ENCODE measurements around the gene VSIG10L.
A peak's percentile ranks its signal among the peaks of the same experiment; 100 is the strongest.

Gene VSIG10L

DNA sequence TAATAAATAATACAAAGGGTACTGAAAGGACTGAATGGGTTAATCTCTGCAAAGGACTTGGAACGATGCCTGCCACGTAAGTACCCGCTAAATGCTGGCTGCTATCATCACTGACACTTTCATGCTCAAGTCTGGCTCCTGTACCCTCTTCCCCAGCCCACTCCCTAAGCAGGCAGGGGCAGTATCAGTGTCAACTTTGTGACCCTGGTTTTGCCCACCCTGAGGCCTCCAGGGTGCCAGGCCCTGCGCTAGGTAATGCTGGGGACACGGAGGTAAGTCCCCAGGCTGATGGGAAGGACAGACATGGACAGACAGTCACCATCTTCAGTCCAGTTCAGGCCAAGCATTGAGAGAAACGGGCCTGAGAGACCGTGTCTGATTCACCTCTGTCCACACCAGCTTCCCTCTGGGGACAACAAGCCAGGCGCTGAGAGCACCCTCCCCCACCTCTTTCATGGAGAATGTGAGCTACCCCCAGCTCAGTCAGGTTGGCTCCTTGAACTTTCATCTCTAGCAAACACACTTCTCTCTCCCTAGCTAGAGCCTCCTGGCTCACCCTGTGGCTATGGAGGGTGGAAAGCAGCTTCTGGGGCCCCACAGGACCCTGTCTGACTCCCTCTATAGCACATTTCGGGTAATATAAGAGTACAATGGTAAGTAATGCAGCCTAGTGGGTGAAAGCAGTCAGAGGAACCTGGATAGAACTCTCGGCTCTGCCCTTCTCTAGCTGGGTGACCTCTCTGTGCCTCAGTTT is 23.4 kb upstream of the VSIG10L start:
- peak; percentile 45 to 58 for DNase-seq

DNA sequence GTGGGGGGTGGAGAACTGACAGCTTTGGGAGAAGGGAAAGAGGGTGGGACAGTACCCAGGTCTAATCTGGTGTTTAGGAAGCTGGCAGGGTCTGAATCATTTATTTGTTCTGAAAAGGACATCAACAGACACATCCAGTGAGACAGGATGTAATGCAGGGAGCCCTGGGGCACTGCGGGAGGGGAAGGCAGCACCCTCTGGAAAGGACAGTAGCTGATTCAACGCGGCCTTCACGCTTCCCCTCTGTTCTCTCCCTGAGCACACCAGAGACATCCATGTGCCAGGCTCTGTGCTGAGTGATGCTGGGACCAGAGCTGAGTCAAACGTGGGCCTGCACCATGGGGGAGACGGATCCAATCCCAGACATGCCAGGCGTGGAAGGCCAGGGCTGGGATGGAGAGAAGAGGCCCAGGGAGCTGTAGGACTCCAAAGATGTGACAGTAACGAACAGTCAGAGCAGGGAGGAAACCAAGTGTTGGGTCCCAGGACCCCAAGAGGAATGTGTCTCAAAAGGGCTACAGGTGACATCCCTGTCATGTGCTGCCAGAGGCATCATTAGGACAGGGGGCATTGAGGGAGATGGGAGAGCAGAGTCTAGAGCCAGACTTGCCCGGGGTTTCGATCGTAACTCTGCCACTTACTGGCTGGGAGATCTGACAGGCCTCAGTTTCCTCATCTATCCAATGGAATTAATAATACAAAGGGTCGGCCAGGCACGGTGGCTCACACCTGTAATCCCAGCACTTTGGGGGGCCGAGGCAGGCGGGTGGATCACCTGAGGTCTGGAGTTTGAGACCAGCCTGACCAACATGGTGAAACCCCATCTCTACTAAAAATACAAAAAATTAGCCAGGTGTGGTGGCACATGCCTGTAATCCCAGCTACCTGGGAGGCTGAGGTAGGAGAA is 22.5 kb upstream of the VSIG10L start:
- DNase-seq, result no peak

DNA sequence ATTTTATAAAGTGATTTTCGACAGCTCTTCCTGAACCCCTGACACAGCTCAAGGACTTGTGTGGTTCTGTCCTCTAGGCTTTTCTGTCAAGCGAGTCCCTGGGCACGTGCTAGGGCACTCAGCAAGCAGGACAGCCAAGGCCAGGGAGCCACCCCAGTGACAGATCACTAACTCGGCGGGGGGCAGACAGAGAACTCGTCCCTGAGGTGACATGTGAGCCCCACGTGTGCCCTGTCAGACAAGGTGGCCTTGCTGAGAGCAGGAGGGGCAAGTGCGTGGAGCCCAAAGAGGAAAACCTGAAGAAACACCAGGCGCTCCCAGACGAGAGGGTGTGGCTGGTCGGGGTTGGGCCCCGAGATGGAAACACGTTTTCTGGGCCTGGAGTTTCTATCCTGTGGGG is 19.3 kb upstream of the VSIG10L start:
- DNase-seq, result no peak

DNA sequence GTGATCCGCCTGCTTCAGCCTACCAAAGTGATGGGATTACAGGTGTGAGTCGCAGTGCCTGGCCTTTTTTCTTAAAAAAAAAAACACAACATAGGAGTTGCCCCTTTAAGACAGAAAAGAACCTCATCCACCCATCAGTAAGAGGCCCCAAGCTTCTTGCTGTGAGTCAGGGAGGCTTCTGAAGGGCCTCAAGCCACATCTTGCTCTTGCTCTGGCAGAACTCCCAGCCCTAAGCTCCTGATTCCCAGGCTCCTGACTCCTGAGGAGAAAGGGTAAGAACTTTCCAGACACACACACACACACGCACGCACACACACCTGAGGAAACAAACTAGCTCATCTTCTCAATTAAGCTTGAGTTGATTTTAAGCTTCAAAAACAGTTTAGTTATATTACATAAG is 17.4 kb upstream of the VSIG10L start:
- DNase-seq, result no peak

DNA sequence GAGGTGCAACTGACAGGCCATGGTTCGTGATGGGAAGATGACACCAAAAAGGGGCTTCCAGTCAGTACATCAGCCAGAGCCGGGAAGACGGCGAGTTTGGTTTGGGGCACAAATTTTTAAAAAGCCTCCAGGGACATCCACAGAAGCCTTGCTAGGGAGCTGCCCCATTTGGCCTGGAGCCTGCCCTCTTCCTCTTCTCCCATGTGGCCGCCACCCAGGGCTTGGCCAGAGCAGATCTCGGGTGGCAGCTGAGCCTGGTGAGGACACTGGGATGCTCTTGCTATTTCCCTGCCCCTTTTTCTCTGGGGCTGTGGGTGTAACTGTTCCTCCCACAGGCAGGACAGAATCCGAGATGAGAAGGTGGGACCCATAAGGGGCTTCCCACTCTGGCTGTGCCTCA is 16.0 kb upstream of the VSIG10L start:
- DNase-seq, result no peak

DNA sequence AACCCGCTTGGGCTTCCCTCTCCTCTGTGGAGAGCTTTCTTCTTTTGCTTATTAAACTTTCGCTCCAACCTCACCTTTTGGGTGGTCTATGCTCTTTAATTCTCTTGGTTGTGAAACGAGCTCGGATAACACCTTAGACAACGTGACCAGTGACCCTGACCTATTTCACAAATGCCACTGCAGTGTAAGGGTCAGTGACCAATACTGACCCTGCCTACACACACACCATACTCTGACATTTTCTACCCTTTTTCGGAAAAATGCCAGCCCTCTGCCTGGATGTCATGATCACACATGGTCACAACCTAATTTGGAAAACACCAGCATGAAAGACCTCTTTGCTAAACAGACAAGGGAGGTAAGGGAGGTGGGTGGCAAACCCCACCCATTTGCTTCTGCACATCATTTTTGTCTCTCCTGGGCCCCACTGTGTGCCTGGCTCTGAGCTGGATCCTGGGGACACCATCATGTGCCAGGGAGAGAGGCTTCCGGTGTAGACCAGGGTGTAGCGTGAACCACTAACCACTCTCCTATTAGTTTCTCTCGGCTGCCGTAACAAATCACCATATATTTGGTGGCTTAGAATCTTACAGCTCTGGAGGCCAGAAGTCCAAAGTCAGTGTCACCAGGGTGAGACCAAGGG is 14.3 kb upstream of the VSIG10L start:
- no peak for DNase-seq

DNA sequence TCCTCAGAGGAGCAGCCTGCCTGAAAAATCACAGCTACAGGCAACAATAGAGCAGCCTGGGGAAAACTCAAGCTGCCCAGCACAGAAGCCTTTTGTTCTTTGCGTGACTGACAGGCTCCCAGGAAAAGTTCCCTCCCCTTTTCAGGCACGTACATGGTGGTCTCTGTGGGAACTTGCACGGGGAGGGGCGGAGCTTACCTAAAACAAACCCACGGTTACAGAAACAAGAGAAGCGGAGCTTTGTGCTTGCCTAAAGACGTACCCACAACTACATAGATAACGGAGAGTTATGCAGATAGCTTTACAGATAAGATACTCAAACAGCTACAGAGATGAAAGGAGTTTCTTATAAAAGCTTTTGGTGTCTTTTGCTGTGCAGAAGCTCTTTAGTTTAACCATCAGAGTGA is 12.8 kb upstream of the VSIG10L start:
- no peak for DNase-seq

DNA sequence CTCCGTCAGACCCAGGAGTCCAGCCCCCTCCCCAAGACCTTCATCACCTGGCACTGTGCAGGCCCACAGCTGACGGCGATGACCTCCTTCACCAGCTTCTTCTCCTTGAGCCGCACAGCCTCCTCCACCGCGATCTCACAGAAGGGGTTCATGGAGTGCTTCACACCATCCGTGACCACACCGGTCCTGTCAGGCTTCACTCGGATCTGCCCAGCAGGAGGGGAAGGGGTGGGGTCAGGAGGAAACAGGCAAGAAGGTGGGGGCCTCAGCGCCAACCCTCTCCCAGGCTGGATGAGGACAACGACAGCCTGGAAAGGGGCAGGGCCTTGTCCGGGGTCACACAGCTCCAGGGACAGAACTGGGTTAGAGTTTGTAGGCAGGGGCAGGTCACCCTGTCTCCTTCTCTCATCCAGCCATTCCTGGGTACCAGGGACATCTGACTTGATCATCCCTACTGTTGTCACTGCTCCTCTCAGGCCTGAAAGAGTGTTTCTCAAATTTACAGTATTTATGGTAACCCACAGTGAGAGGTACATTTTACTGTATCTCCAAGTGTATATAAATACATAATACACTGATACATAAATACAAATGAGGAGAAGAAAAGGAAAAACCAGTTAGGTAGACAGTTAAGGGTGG is 12.3 kb upstream of the VSIG10L start:
- DNase-seq, result no peak

DNA sequence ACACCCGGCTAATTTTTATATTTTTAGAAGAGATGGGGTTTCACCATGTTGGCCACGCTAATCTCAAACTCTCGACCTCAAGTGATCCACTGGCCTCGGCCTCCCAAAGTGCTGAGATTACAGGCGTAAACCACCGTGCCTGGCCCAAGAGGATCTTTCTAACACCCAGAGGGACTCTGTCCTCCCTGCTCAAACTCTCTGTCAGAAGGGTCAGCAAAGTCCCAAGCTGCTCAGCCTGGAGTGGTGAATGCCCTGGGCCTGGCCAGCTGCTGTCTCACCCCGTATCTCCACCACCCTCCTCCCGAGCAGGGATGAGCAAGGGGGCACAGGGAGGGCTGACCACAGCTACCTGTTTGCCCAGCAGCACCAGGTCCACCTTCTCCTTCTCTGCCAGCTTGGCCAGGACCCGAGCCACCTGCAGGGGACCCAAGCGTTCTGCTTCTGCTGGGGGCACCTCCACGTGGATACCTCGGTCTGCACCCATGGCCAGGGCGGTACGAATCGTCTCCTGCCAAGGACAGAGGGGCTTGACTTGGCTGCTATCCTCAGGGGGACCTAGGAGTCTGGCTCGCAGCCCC is 10.9 kb upstream of the VSIG10L start:
- DNase-seq, result no peak

DNA sequence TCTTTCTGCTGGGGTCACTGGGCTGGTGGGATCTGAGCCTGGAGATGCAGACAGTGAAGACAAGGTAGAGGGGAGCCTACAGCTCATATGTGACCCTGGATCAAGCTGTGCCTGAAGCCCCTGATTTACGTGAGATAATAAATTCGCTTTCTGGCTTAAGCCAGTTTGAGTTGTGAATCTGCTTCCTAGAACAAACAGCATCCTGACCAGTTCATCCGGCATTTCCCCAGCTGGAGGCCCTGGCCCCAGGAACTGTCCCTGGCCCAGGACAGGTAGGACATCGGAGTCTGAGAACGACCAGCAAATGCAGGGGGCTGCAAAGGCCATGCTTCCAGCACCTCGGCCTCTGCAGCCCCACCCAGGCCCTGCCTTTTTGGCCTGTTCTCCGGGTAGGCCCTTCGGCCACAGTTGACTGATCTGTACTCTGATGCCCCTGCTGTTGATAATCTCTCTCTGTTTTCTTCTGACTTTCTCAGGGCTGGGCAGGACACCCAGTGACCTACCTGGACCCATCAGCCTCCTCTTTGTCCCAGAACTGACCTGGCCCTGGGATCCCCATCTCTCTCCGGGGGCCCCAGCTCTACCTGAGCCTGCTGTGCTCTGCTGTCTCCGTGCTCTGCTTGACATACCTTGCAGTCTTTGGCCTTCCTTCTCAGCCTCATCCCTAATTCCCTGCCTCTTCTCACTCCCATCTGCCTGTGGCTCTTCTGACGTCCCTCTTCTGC is 9.5 kb upstream of the VSIG10L start:
- no peak for DNase-seq

DNA sequence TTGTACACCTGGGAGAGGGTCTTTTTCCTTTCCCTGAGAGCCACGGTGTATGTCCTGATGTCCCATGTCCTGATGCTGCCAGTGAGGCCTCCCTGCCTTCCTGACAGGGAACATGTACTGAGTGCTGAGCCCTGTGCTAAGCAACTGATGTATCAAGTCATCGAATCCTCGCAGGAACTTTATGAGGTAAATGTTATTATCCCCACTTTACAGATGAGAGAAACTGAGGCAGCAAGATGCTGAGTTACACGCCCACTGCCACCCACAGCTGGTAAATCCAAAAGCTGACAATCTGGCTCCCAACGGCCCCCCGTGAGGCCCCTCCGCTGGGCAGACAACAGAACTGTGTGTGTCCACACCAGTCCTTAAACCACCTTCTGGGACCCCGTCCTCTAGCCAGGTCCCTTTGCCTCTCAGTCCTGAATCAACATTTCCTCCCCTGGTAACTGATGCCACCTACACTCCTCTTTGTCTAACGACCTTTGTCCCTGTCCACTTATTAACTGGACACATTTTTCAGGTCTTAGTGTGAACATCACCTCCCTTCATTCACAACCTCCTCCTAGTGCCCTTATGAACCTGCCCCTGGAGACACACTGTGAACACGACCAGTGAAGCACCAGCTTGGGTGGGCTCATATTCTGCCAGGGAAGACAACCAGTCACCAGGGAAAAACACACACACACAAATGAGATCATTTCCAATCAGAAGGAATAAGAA is 5.4 kb upstream of the VSIG10L start:
- DNase-seq, result no peak

DNA sequence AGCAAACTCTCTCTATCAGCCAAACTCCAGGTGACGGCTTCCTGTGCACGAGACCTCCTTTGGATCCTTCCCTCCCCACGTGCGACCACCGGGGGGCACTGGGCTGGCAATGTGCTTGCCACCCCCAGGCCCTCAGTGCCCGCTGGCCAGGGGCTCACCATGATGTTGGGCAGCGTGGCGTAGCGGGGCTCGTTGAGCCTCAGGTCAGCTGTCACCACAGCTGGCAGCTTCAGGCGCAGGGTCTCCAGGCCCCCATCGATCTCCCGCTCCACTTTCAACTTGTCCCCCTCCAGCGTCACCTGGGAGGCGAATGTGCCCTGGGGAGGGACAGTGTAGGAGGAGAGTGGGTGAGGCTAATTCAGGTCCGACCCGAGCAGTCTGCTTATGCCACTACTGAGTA is 4.8 kb upstream of the VSIG10L start:
- no peak for DNase-seq

DNA sequence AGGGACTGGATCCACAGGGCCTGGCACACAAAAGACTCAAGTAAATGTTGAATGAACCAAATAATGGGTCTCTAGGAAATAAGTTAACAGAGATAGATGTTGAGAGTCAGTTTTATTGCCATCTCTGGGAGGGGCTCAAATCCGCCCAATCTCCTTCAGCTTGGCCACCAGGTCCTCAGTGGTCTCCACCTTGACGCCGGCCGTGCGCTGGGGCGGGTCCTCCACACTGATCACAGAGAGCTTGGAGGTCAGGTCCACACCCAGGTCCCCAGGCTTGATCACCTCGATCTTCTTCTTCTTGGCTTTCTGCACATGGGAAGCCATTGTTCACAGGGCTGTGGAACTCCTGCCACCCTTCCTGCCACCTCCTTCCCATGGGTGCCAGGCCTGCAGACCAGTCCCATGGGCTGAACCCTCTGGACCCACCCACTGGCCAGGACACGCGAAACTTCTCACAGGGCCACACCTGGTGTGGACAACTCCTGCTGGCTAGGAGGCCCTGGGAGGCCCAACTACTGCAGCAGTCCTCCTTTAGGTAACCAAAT is 3.2 kb upstream of the VSIG10L start:
- no peak for DNase-seq

DNA sequence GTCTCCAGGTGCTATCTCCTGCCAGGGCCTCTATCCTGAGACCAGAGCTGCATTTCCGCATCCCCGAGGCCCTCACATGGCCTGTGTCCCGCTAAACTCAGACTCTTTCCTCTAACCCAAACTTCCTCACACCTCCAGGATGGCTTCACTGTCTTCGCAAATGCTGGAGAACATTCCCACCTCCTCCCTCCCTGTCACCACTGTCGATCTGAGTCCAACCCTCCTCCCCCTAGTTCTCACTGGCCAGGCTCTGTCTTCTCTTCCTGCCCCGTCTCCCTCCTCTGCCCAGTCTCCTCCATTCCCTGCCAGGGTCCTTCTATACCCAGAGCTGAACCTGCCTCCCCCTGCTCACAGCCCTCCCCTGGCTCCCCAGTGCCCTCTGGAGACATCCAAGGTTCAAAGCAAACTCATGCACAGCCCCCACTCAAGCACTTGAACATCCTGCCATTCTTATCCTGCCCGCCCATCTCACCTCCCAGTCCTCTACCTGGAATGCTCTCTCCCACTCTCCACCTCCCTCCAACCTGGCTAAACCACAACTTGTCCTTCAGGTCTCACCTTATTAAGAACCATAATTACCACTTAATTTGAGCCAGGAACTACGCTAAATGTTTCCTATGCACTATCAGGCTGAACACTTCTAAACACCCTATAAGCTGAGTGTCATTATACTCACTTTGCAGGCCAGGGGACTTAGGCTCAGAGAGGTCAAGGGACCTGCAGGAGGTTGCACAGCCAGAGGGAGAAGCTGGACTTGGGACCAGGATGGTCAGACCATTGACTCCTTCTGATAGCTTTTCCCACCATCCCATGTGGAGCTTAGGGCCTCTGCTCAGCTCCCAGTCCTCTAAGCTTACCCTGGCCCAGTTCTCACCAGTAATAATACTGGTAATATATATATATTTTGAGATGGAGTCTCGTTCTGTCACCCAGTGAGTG is 961 bp upstream of the VSIG10L start:
- no peak for DNase-seq

DNA sequence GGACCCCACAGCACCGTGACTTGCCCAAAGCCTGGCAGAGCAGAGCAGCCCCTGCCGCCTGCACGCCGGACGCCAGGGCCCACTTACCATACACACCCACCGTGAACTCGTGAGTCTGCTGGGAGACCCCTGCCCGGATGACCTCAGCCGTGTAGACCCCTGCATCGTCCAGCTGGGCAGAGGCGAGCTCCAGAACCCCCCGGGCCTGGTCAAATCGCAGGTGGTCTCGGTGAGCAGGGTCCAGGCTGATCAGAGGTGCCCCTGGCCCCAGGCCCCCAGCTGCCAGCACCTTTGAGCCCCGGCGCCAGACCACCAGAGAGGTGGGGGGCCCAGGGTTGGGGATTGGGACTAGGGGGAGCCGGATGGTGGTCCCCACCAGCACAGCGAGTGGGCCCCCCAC is 873 bp downstream of the VSIG10L start:
- DNase-seq, result no peak

DNA sequence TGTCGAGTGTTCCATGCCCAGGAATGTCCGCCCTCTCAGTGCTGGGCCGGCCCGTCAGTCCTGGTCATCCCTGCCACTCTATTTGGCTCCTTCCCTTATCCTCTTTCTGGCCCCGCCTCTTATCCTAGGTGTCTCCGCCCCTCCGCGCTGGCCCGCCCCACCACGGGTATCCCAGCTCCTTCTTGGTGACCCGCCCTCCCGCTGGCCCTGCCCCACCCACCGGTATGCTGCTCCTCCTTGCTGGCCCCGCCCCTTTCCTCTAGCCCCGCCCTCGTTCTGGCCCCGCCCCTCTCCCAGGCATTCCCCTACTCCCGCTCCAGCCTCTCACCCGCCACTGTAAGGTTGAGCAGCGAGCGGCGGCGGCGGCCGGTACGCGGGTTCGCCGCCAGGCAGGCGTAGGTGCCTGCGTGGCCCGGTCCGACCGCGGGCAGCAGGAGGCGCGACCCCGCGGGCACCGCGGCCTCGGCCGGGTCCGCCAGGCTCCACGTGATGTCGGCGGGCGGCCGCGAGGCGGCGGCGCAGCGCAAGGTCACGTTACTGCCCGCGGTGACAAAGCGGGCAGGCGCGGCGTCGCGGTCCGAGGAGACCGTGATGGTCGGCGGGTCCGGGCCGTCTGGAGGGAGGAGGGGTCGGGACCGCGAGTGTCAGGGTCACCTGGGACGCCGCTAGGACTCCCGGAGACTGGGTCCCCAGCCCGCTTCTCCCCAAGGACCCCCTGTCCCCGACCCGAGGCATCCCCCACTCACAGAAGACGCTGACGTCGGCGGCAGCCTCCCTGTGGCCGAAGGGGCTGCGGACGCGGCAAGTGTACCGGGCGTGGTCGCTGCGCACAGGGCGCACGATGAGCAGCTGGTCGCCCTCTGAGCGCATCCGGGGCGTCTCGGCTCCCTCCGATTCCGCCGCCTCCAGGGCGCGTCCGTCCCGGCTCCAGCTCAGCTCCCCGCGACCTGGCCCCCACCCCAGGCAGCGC is 2.0 kb downstream of the VSIG10L start:
- DNase-seq, result peak; percentile 91 to 93

DNA sequence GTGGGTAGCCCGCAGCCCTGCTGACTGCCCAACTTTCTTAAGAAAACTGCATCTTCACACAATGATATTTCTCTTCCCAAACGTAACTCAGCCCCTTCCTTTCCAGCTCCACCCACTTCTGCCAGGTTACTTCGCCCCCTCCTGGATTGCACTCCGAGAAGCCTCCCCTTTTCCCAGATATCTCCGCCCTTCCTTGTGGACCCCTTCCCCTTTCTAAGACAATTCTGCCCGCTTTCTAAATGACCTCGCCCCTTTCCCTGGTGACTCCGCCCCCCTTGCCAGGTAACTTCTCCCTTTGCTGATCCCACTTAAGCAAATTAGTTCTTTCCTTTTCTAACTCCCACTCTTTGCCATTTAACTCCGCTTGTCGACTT is 2.6 kb downstream of the VSIG10L start:
- peak in 1 of 2 experiments; percentile 63 for DNase-seq

DNA sequence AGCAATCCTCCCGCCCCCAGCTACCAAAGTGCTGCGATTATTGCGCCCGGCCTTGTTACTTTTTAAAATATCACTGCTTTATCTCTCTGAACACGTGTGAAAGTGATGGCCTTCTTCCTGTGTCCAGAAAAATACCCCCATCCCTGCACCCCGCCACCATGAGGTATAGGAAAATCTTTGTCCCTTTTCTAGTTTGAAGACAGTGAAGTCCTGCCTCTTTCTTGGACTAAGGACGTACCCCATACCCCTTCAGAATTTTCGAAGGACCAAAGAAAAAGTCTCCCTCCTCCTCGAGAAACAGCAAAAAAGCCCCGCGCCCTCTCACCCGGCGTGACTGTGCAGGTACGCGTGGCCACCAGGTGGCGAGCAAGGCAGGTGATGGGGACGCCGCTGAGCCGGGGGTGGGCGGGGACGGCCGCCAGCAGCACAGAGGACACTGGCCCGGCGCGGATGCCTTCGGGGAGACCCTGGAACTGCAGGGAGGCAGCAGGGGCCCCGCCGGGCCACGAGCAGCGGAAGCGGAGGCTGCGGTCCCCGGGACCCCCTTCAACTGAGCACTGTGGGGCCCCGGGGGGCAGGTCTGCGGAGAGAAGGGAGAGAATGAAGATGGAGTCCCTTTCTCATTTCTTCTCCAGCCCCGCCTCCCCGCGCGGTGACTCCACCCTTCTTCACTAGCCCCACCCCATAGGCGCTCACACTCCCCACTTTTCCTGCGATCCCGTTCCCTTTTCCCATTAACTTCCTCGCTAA is 3.2 kb downstream of the VSIG10L start:
- DNase-seq, result peak; percentile 68 to 77
